Gastroesophageal sphincter (tissue), 3 donors: Measurements from ENCODE around the gene SLC29A2.

ENCODE experiments used
- CTCF ChIP-seq, 4 experiments: fragments of 200-600 bp in 2 of 4; fragments of 450-650 bp in 2 of 4; sonication (generic) in 1 of 4; IDR thresholded peaks; one replicate each; pipeline ENCODE4 v1.5.1; 2017 to 2019; ENCODE audit warnings: antibody characterized with exemption in 4 of 4, mild to moderate bottlenecking in 2 of 4, moderate library complexity in 2 of 4
- POLR2A ChIP-seq, 2 donors: fragments of 450-650 bp; IDR thresholded peaks; one replicate each; pipeline ENCODE4 v1.6.1; 2017; ENCODE audit warnings: antibody characterized with exemption in 2 of 2, mild to moderate bottlenecking in 2 of 2, moderate library complexity in 1 of 2

GRCh38 chr11:66359662-66360087 lies 11.9 kb downstream of the SLC29A2 start:
- TF ChIP-seq POLR2A (IDR thresholded peaks at IDR 0.05) (no peak), CTCF (IDR thresholded peaks at IDR 0.05) (no peak)
